Muscle layer of duodenum (tissue), 2 donors: ENCODE measurements around the gene RBFOX1.

Experiments
- H3K27ac ChIP-seq: one replicate; pipeline ENCODE4 v1.7.0; 2013; ENCODE audit warnings: mild to moderate bottlenecking, low read length
- H3K27me3 ChIP-seq: one replicate; pipeline ENCODE4 v1.7.0; 2013; ENCODE audit warnings: low read depth, mild to moderate bottlenecking, control low read depth, low read length
- H3K36me3 ChIP-seq, 2 donors: one replicate each; pipeline ENCODE4 v1.7.0; 2013; ENCODE audit warnings: low read length in 2 of 2, control low read depth in 1 of 2, mild to moderate bottlenecking in 1 of 2; ENCODE audit not compliant: insufficient read depth in 2 of 2, control insufficient read depth in 1 of 2
- H3K4me1 ChIP-seq, 2 donors: one replicate each; pipeline ENCODE4 v1.7.0; 2013; ENCODE audit warnings: low read length in 2 of 2, mild to moderate bottlenecking in 2 of 2, control low read depth in 1 of 2, moderate library complexity in 1 of 2; ENCODE audit not compliant: insufficient read depth in 2 of 2, control insufficient read depth in 1 of 2
- H3K4me3 ChIP-seq, 2 donors: one replicate each; pipeline ENCODE4 v1.7.0; 2013; ENCODE audit warnings: low read length in 2 of 2, low read depth in 1 of 2, mild to moderate bottlenecking in 1 of 2
- H3K9me3 ChIP-seq, 2 donors: one replicate each; pipeline ENCODE4 v1.7.0; 2013; ENCODE audit warnings: low read length in 2 of 2, control low read depth in 1 of 2, mild to moderate bottlenecking in 1 of 2; ENCODE audit not compliant: control insufficient read depth in 1 of 2
- donor health status: healthy.

Gene RBFOX1

GRCh38 chr16:7577588-7577987, 244.9 kb downstream of the RBFOX1 start:
- Histone ChIP-seq H3K27ac (no peak overlapping the region), H3K36me3 (no peaks in the 10 kb centered on the region), H3K9me3 (no peaks in the 10 kb centered on the region), H3K27me3 (no peaks in the 10 kb centered on the region), H3K4me1 (no peaks in the 10 kb centered on the region), H3K4me3 (no peak overlapping the region)

GRCh38 chr16:7579454-7579853, 246.8 kb downstream of the RBFOX1 start:
- H3K4me3 ChIP-seq, result no peak overlapping the region
- H3K27ac ChIP-seq, result no peak overlapping the region
- H3K9me3 ChIP-seq, result no peaks in the 10 kb centered on the region
- no peaks in the 10 kb centered on the region for H3K4me1 ChIP-seq
- no peaks in the 10 kb centered on the region for H3K36me3 ChIP-seq
- no peaks in the 10 kb centered on the region for H3K27me3 ChIP-seq

- Histone ChIP-seq H3K4me1 (no peaks in the 10 kb centered on the region), H3K27ac (no peak overlapping the region), H3K4me3 (no peak overlapping the region), H3K27me3 (no peaks in the 10 kb centered on the region), H3K9me3 (no peaks in the 10 kb centered on the region), H3K36me3 (no peaks in the 10 kb centered on the region)
These were observed 248.5 kb downstream of the RBFOX1 start for GRCh38 chr16:7581175-7581574.

- H3K27me3 ChIP-seq, result no peaks in the 10 kb centered on the region
- H3K4me1 ChIP-seq, result no peaks in the 10 kb centered on the region
- H3K36me3 ChIP-seq, result no peaks in the 10 kb centered on the region
- H3K9me3 ChIP-seq, result no peaks in the 10 kb centered on the region
- no peak overlapping the region for H3K27ac ChIP-seq
- no peak overlapping the region for H3K4me3 ChIP-seq
These were observed 250.8 kb downstream of the RBFOX1 start for GRCh38 chr16:7583396-7583795.

GRCh38 chr16:7584561-7584960, 251.9 kb downstream of the RBFOX1 start:
- H3K27ac ChIP-seq, result no peak overlapping the region
- no peaks in the 10 kb centered on the region for H3K9me3 ChIP-seq
- H3K27me3 ChIP-seq, result no peaks in the 10 kb centered on the region
- no peaks in the 10 kb centered on the region for H3K4me1 ChIP-seq
- no peaks in the 10 kb centered on the region for H3K36me3 ChIP-seq
- no peak overlapping the region for H3K4me3 ChIP-seq

- no peaks in the 10 kb centered on the region for H3K36me3 ChIP-seq
- H3K9me3 ChIP-seq, result no peaks in the 10 kb centered on the region
- no peak overlapping the region for H3K27ac ChIP-seq
- H3K4me3 ChIP-seq, result no peak overlapping the region
- no peaks in the 10 kb centered on the region for H3K4me1 ChIP-seq
- H3K27me3 ChIP-seq, result no peaks in the 10 kb centered on the region
These were observed 253.1 kb downstream of the RBFOX1 start for GRCh38 chr16:7585705-7586104.

GRCh38 chr16:7590934-7591333, 258.3 kb downstream of the RBFOX1 start:
- no peaks in the 10 kb centered on the region for H3K4me1 ChIP-seq
- no peaks in the 10 kb centered on the region for H3K36me3 ChIP-seq
- no peaks in the 10 kb centered on the region for H3K9me3 ChIP-seq
- no peaks in the 10 kb centered on the region for H3K27me3 ChIP-seq
- H3K4me3 ChIP-seq, result no peak overlapping the region
- no peak overlapping the region for H3K27ac ChIP-seq

- Histone ChIP-seq H3K27ac (no peak overlapping the region), H3K27me3 (no peaks in the 10 kb centered on the region), H3K4me3 (no peak overlapping the region), H3K4me1 (no peaks in the 10 kb centered on the region), H3K36me3 (no peaks in the 10 kb centered on the region), H3K9me3 (no peaks in the 10 kb centered on the region)
These were observed 263.7 kb downstream of the RBFOX1 start for GRCh38 chr16:7596308-7596707.

GRCh38 chr16:7597677-7598076, 265.0 kb downstream of the RBFOX1 start:
- H3K27me3 ChIP-seq, result no peaks in the 10 kb centered on the region

GRCh38 chr16:7601100-7601499, 268.5 kb downstream of the RBFOX1 start:
- H3K9me3 ChIP-seq, result no peaks in the 10 kb centered on the region
- no peaks in the 10 kb centered on the region for H3K4me1 ChIP-seq
- no peaks in the 10 kb centered on the region for H3K36me3 ChIP-seq
- no peak overlapping the region for H3K4me3 ChIP-seq
- no peaks in the 10 kb centered on the region for H3K27me3 ChIP-seq
- H3K27ac ChIP-seq, result no peak overlapping the region

More at GRCh38 chr16:7597677-7598076, 265.0 kb downstream of the RBFOX1 start:
- H3K4me3 ChIP-seq, result no peak overlapping the region
- no peaks in the 10 kb centered on the region for H3K4me1 ChIP-seq
- H3K36me3 ChIP-seq, result no peaks in the 10 kb centered on the region
- H3K27ac ChIP-seq, result no peak overlapping the region
- H3K9me3 ChIP-seq, result no peaks in the 10 kb centered on the region

GRCh38 chr16:7602291-7602950, 269.8 kb downstream of the RBFOX1 start:
- H3K9me3 ChIP-seq, result no peaks in the 10 kb centered on the region

GRCh38 chr16:7605812-7606211, 273.2 kb downstream of the RBFOX1 start:
- Histone ChIP-seq H3K9me3 (no peaks in the 10 kb centered on the region), H3K4me3 (no peak overlapping the region), H3K27me3 (no peaks in the 10 kb centered on the region), H3K36me3 (no peaks in the 10 kb centered on the region), H3K4me1 (no peaks in the 10 kb centered on the region), H3K27ac (no peak overlapping the region)

More at GRCh38 chr16:7602291-7602950, 269.8 kb downstream of the RBFOX1 start:
- no peaks in the 10 kb centered on the region for H3K36me3 ChIP-seq
- no peaks in the 10 kb centered on the region for H3K4me1 ChIP-seq
- no peak overlapping the region for H3K27ac ChIP-seq
- no peak overlapping the region for H3K4me3 ChIP-seq
- H3K27me3 ChIP-seq, result no peaks in the 10 kb centered on the region
